ENCODE results near the gene PAX2.

Gene PAX2

GRCh38 chr10:100859484-100859763, 114.0 kb downstream of the PAX2 start:
- no peak for DNase-seq (ENCODE audit: extremely low spot score)
- POLR2A ChIA-PET, result interaction anchor here (0.5 kb wide), 1 partner anchor 430 kb away, joined by 3 read pairs; no protein-coding TSS in a partner anchor
- no peak for TF ChIP-seq CTCF (IDR thresholded peaks at IDR 0.05; ENCODE audit: control extremely low read depth, extremely low read depth, low read depth, missing control alignments)
- CTCF ChIA-PET, result interaction anchor here (0.7 to 1.5 kb wide), 4 partner anchors 13 to 29 kb away, joined by 3 to 5 read pairs (median 4); no protein-coding TSS in a partner anchor

GRCh38 chr10:100863433-100863832, 118.1 kb downstream of the PAX2 start:
- CTCF ChIA-PET, result no interaction called here
- POLR2A ChIA-PET, result no interaction called here
- TF ChIP-seq CTCF (IDR thresholded peaks at IDR 0.05; ENCODE audit: control extremely low read depth, extremely low read depth, low read depth, missing control alignments), result no peak
- DNase-seq (ENCODE audit: extremely low spot score), result no peak

GRCh38 chr10:100864036-100864885, 118.9 kb downstream of the PAX2 start:
- ChIA-PET CTCF (no interaction called here), POLR2A (no interaction called here)
- no peak for TF ChIP-seq CTCF (IDR thresholded peaks at IDR 0.05; ENCODE audit: control extremely low read depth, extremely low read depth, low read depth, missing control alignments)
- DNase-seq (ENCODE audit: extremely low spot score), result no peak

GRCh38 chr10:100864978-100865377, 119.6 kb downstream of the PAX2 start:
- ChIA-PET CTCF (no interaction called here), POLR2A (interaction anchor here (1.1 kb wide), 1 partner anchor 17 kb away, joined by 3 read pairs; no protein-coding TSS in a partner anchor)
- DNase-seq (ENCODE audit: extremely low spot score), result no peak

GRCh38 chr10:100866010-100866409, 120.6 kb downstream of the PAX2 start:
- POLR2A ChIA-PET, result interaction anchor here (1.1 kb wide), 1 partner anchor 18 kb away, joined by 3 read pairs; no protein-coding TSS in a partner anchor
- no peak for TF ChIP-seq CTCF (IDR thresholded peaks at IDR 0.05; ENCODE audit: control extremely low read depth, extremely low read depth, low read depth, missing control alignments)
- no peak for DNase-seq (ENCODE audit: extremely low spot score)
- CTCF ChIA-PET, result no interaction called here

More at GRCh38 chr10:100864978-100865377, 119.6 kb downstream of the PAX2 start:
- TF ChIP-seq CTCF (IDR thresholded peaks at IDR 0.05; ENCODE audit: control extremely low read depth, extremely low read depth, low read depth, missing control alignments), result no peak

GRCh38 chr10:100866575-100867098, 121.3 kb downstream of the PAX2 start:
- ChIA-PET POLR2A (no interaction called here), CTCF (no interaction called here)
- no peak for DNase-seq (ENCODE audit: extremely low spot score)
- no peak for TF ChIP-seq CTCF (IDR thresholded peaks at IDR 0.05; ENCODE audit: control extremely low read depth, extremely low read depth, low read depth, missing control alignments)
